GM04503 (cell line): ENCODE data around the gene PRICKLE2.
"Not testable (repeated sequence)": the region's sequence is repeated elsewhere in the genome, so short reads cannot be mapped to it uniquely, and the experiment has no call there.

Experiments used
- DNase-seq: peaks from one replicate; pipeline ENCODE4 v3.0.0-alpha.2; 2012; ENCODE audit warnings: low read depth

PRICKLE2 gene

GRCh38 chr3:64102147-64102546 lies 123.1 kb downstream of the PRICKLE2 start:
- no peak for DNase-seq

- no peak for DNase-seq
Measured at GRCh38 chr3:64099316-64099715, 126.0 kb downstream of the PRICKLE2 start.

- DNase-seq = no peak
Measured at GRCh38 chr3:64098670-64099069, 126.6 kb downstream of the PRICKLE2 start.

- DNase-seq = no peak
Measured at GRCh38 chr3:64097920-64098319, 127.3 kb downstream of the PRICKLE2 start.

GRCh38 chr3:64095802-64096201 lies 129.5 kb downstream of the PRICKLE2 start:
- DNase-seq = no peak

GRCh38 chr3:64094713-64095079 lies 130.6 kb downstream of the PRICKLE2 start:
- DNase-seq = no peak

- no peak for DNase-seq
Measured at GRCh38 chr3:64093825-64094712, 131.2 kb downstream of the PRICKLE2 start.

- no peak for DNase-seq
Measured at GRCh38 chr3:64093211-64093610, 132.1 kb downstream of the PRICKLE2 start.

GRCh38 chr3:64091501-64091900 lies 133.8 kb downstream of the PRICKLE2 start:
- DNase-seq = no peak

GRCh38 chr3:64089386-64089785 lies 135.9 kb downstream of the PRICKLE2 start:
- DNase-seq = not testable (repeated sequence)

GRCh38 chr3:64088408-64089205 lies 136.7 kb downstream of the PRICKLE2 start:
- no peak for DNase-seq

GRCh38 chr3:64086479-64087252 lies 138.6 kb downstream of the PRICKLE2 start:
- DNase-seq = no peak

GRCh38 chr3:64084640-64085039 lies 140.6 kb downstream of the PRICKLE2 start:
- no peak for DNase-seq

- DNase-seq = no peak
Measured at GRCh38 chr3:64083575-64083974, 141.7 kb downstream of the PRICKLE2 start.

- DNase-seq = peak; percentile 21
Measured at GRCh38 chr3:64082961-64083541, 142.2 kb downstream of the PRICKLE2 start.

GRCh38 chr3:64082411-64082810 lies 142.9 kb downstream of the PRICKLE2 start:
- no peak for DNase-seq

- DNase-seq = no peak
Measured at GRCh38 chr3:64081235-64081630, 144.0 kb downstream of the PRICKLE2 start.

GRCh38 chr3:64080616-64081234 lies 144.5 kb downstream of the PRICKLE2 start:
- no peak for DNase-seq

GRCh38 chr3:64079369-64080150 lies 145.7 kb downstream of the PRICKLE2 start:
- peak; percentile 17 for DNase-seq

GRCh38 chr3:64078966-64079365 lies 146.3 kb downstream of the PRICKLE2 start:
- DNase-seq = no peak
